K562 (cell line): ENCODE data around the gene MYO1E. TPM values are rescaled to one million over a fixed set of nuclear protein-coding genes. Genes with fewer than 3 reads are reported as not detected.

Experiments
- ATAC-seq: fragments of 200-7000 bp; cut with Tn5 transposase; 3 replicates; pipeline ENCODE4 v1.9.1; 2020; ENCODE audit warnings: moderate library complexity
- BruUV-seq: library from RNA; stranded (reverse); fragments of 400-500 nt; replicated peaks from 2 replicates; lab custom pipeline; 2021; lab: Mats Ljungman, UMichigan
- CTCF ChIA-PET: fragments of 300-600 bp; formaldehyde crosslinking; extraction: SDS; loops from one replicate; lab custom pipeline; 2021; ENCODE audit warnings: low intra/inter-chr PET ratio; lab: Yijun Ruan, JAX
- POLR2A ChIA-PET: fragments of 300-600, 350-650 bp; sonication (Branson Sonifier 250); formaldehyde crosslinking; extraction: SDS; loops from one replicate; lab custom pipeline; 2021; ENCODE audit warnings: antibody characterized with exemption, inconsistent platforms; lab: Yijun Ruan, JAX
- DNase-seq, 4 experiments: peaks; one replicate each; pipeline versions ENCODE4 v3.0.0 to v3.0.0-alpha.2; 2011 to 2018; ENCODE audit warnings: low spot score in 3 of 4, mixed read lengths in 3 of 4; ENCODE audit errors: extremely low read depth in 1 of 4
- FAIRE-seq: peaks from 2 replicates; lab custom pipeline; 2011; peaks lifted over from hg19 to GRCh38; lab: Jason Lieb, UNC
- H2AFZ ChIP-seq: 2 replicates; pipeline ENCODE4 v1.6.0; 2011; ENCODE audit warnings: low read depth, low read length, control low read depth, inconsistent platforms
- H3K27ac ChIP-seq: fragments of 200-600 bp; 3 replicates; pipeline ENCODE4 v1.8.0; 2011; ENCODE audit warnings: low read depth, mild to moderate bottlenecking, control low read depth, inconsistent platforms, low read length, moderate library complexity, mixed read lengths; ENCODE audit errors: extremely low read depth
- H3K27me3 ChIP-seq, 2 experiments: fragments of 300-600 bp in 1 of 2; 2 replicates in 1 of 2; 3 replicates in 1 of 2; pipeline versions ENCODE4 v1.6.0 to v1.8.0; 2011; ENCODE audit warnings: inconsistent platforms in 2 of 2, low read length in 2 of 2, mild to moderate bottlenecking in 1 of 2, mixed read lengths in 1 of 2, moderate library complexity in 1 of 2; ENCODE audit not compliant: control insufficient read depth in 2 of 2, insufficient read depth in 2 of 2
- H3K36me3 ChIP-seq: fragments of 300-600 bp; 3 replicates; pipeline ENCODE4 v1.8.0; 2011; ENCODE audit warnings: mild to moderate bottlenecking, low read length, inconsistent platforms; ENCODE audit not compliant: control insufficient read depth, insufficient read depth
- H3K4me1 ChIP-seq, 2 experiments: fragments of 200-600 bp in 1 of 2; replicated peaks in 1 of 2; 2 replicates in 1 of 2; 3 replicates in 1 of 2; pipeline versions ENCODE4 v1.5.1 to v1.8.0; 2011; ENCODE audit warnings: inconsistent platforms in 2 of 2, low read length in 2 of 2, mild to moderate bottlenecking in 1 of 2, mixed read lengths in 1 of 2, moderate library complexity in 1 of 2; ENCODE audit not compliant: control insufficient read depth in 2 of 2, insufficient read depth in 2 of 2
- H3K4me2 ChIP-seq: 2 replicates; pipeline ENCODE4 v1.6.1; 2011; ENCODE audit warnings: low read length, control low read depth, inconsistent platforms, mixed read lengths; ENCODE audit not compliant: insufficient read depth
- H3K4me3 ChIP-seq: fragments of 200-600 bp; sonication (generic), shearing (Covaris generic); 2 replicates; pipeline ENCODE4 v1.5.1; 2016; ENCODE audit warnings: control low read depth, inconsistent platforms
- H3K79me2 ChIP-seq: fragments of 200-600 bp; 3 replicates; pipeline ENCODE4 v1.8.0; 2011; ENCODE audit warnings: low read length, inconsistent platforms; ENCODE audit not compliant: control insufficient read depth, insufficient read depth
- H3K9ac ChIP-seq, 2 experiments: 2 replicates each; pipeline versions ENCODE4 v1.6.0 to v1.6.1; 2011; ENCODE audit warnings: low read depth in 2 of 2, low read length in 2 of 2, control low read depth in 1 of 2, inconsistent platforms in 1 of 2, mild to moderate bottlenecking in 1 of 2, mixed read lengths in 1 of 2; ENCODE audit not compliant: insufficient read depth in 1 of 2
- H3K9me1 ChIP-seq: one replicate; pipeline ENCODE4 v1.6.0; 2011; ENCODE audit warnings: inconsistent platforms, mild to moderate bottlenecking, low read length, moderate library complexity; ENCODE audit not compliant: control insufficient read depth, insufficient read depth
- H3K9me3 ChIP-seq: replicated peaks from 2 replicates; pipeline ENCODE4 v1.5.1; 2011; ENCODE audit warnings: low read depth, low read length, inconsistent platforms; ENCODE audit not compliant: control insufficient read depth, insufficient read depth
- H4K20me1 ChIP-seq: replicated peaks from 2 replicates; pipeline ENCODE4 v1.6.1; 2011; ENCODE audit warnings: low read length, inconsistent platforms, mixed read lengths; ENCODE audit not compliant: control insufficient read depth, insufficient read depth
- SNRNP70 ChIP-seq: fragments of 200-400 bp; formaldehyde crosslinking; optimal IDR thresholded peaks from 2 replicates; pipeline ENCODE3; 2017; ENCODE audit warnings: low read depth, low read length
- SOX6 ChIP-seq: fragments of 450-650 bp; IDR thresholded peaks from 2 replicates; pipeline ENCODE4 v1.6.1; 2014; ENCODE audit warnings: mild to moderate bottlenecking
- ZNF75A ChIP-seq: fragments of 450-650 bp; formaldehyde crosslinking; IDR thresholded peaks from 2 replicates; pipeline ENCODE4 v1.4.0; 2020; ENCODE audit warnings: mild to moderate bottlenecking
- WGBS: fragments of 100-300 bp; shearing (Covaris generic); methylation state at CpG from one replicate; pipeline ENCODE4 v1.1.6; 2016; ENCODE audit warnings: low coverage, mixed read lengths; ENCODE audit not compliant: insufficient coverage; ENCODE audit errors: missing lambda C conversion rate; 5-methylcytosine and 5-hydroxymethylcytosine counted together
- in situ Hi-C: fragments of 300-500 bp; cut with MboI; formaldehyde crosslinking; loops from 4 replicates; pipeline ENCODE4 v1.15.0; 2018; ENCODE audit warnings: inconsistent platforms, mixed read lengths
- intact Hi-C: fragments of 100-400 bp; cut with micrococcal nuclease; formaldehyde crosslinking; loops from 2 replicates; pipeline ENCODE4 v1.14.2; 2022
- polyA plus RNA-seq, 8 experiments: library from polyadenylated mRNA; depleted of rRNA in 4 of 8; stranded (reverse) in 5 of 8; unstranded in 3 of 8; fragments of >200 nt; fragmentation: Nextera tagmentation in 2 of 8; fragmentation: Illumina TruSeq in 1 of 8; extraction: Ambion mirVana in 2 of 8; extraction: Trizol in 1 of 8; gene quantifications; 2 replicates each; pipeline versions ENCODE4 v1.2.1 to v1.2.3, GENCODE V29; 2011 to 2014; ENCODE audit warnings: inconsistent platforms in 1 of 8, missing spikeins in 1 of 8
- total RNA-seq, 7 experiments: library from RNA; depleted of rRNA in 6 of 7; stranded (reverse); fragments of >200 nt in 6 of 7; fragmentation: Illumina TruSeq in 2 of 7; extraction: Trizol in 2 of 7; gene quantifications; 2 replicates each; pipeline versions ENCODE4 v1.2.1 to v1.2.3, GENCODE V29; 2011 to 2021; ENCODE audit warnings: low replicate concordance in 1 of 7
- TF ChIP-seq, protein P1 (sequence below): fragments of 450-650 bp; IDR thresholded peaks from 2 replicates; pipeline ENCODE4 v1.6.1; 2018; ENCODE audit warnings: mild to moderate bottlenecking, low read depth; ENCODE audit not compliant: partially characterized antibody

Gene MYO1E
- total and polyA plus RNA-seq, 9 of the 15 experiments (the other 6 are each of a cell fraction or from before 2014, with no cell fraction given): under 0.01 to 0.44 (median 0.01) TPM; not detected in 6

DNA sequence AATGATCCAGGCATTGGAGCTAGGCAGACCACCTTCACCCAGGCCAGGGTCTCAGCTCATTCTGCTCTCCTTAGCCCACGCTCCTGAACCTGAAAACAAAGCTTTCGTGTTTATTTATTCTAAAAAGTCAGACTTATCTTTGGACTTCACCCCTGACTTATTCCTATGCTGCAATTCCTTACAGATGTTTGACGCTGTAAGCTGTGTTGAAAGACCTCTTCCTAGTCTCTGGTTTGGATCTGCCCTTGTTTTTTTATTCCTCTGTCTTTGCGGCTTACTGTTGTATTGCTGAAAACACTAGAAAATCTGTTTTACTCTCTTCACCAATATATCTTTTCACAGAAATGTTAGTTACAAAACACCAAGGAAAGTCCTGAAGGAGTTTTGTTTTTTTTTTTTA, 206.5 kb downstream of the MYO1E start:
- Histone ChIP-seq H3K4me1 (peaks cover 0 to 4% of the 10 kb centered on the region in 2 experiments; a peak in 2 of 5 replicates), H3K9me1 (no peaks in the 10 kb centered on the region), H3K9me3 (no peaks in the 10 kb centered on the region; the same call in 1 of the 2 replicates), H3K4me3 (no peak overlapping the region), H3K27ac (no peak overlapping the region), H3K79me2 (no peaks in the 10 kb centered on the region), H4K20me1 (0 out of 2 replicates have a peak, but pooled peaks cover 4% of the 10 kb centered on the region), H3K27me3 (peaks cover 13 to 22% of the 10 kb centered on the region in 2 experiments; a peak in 4 of 5 replicates), H2AFZ (no peak overlapping the region), H3K4me2 (no peak overlapping the region), H3K36me3 (no peaks in the 10 kb centered on the region), H3K9ac (no peak overlapping the region)
- no peak for DNase-seq
- FAIRE-seq: no peak
- in situ Hi-C loops (no loop called here), intact Hi-C loops (no loop called here)
- ATAC-seq: no peak
- ChIA-PET CTCF (no interaction called here), POLR2A (interaction anchor here (0.8 to 1.5 kb wide), 2 partner anchors 17 to 19 kb away, joined by 3 to 4 read pairs; no protein-coding TSS in a partner anchor)
- WGBS: 10% methylated on average over 4 of the region's 4 CpGs
- BruUV-seq: no TSS peak
- TF ChIP-seq SNRNP70: no peak

DNA sequence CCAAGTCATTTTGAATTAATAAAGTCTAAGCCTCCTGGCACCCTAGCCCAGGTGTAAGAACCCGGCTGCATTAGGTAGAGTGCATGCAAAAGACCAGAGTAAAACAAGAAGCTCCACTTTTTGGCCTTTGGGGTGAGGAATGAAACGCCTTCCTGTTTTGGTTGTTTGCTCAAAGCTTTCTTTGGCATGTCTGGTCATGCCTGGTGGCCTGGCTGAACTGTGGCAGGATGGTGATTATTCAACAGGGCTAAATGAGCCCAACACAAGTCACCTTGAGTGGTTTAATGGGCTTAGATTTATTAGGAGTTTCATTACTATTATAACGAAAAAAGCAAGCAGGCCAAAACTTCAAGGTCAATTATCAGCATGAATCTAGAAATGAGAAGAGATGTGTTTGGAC, 206.9 kb downstream of the MYO1E start:
- 0 out of 2 replicates have a peak, but pooled peaks cover 4% of the 10 kb centered on the region for H4K20me1 ChIP-seq
- in situ Hi-C loops: no loop called here
- peak; percentile 11 for FAIRE-seq
- peaks cover 0 to 8% of the 10 kb centered on the region in 2 experiments; a peak in 2 of 5 replicates for H3K4me1 ChIP-seq
- no peaks in the 10 kb centered on the region; the same call in 1 of the 2 replicates for H3K9me3 ChIP-seq
- H3K4me2 ChIP-seq: no peak overlapping the region
- H3K79me2 ChIP-seq: no peaks in the 10 kb centered on the region
- H3K27ac ChIP-seq: no peak overlapping the region
- no peaks in the 10 kb centered on the region for H3K9me1 ChIP-seq
- DNase-seq: no peak
- no peak for ATAC-seq
- H3K27me3 ChIP-seq: peaks cover 13 to 23% of the 10 kb centered on the region in 2 experiments; a peak in 4 of 5 replicates
- H3K36me3 ChIP-seq: no peaks in the 10 kb centered on the region
- CTCF ChIA-PET: no interaction called here
- WGBS: 2% methylated on average over 3 of the region's 3 CpGs
- POLR2A ChIA-PET: interaction anchor here (0.6 to 1.5 kb wide), 3 partner anchors 17 to 191 kb away, joined by 3 to 4 read pairs (median 4); no protein-coding TSS in a partner anchor
- intact Hi-C loops: no loop called here
- H2AFZ ChIP-seq: no peak overlapping the region
- BruUV-seq: no TSS peak
- H3K9ac ChIP-seq: no peak overlapping the region
- no peak overlapping the region for H3K4me3 ChIP-seq
- TF ChIP-seq ZNF75A (CRISPR knock-in tag) (no peak), SOX6 (no peak)
- TF ChIP-seq, protein P1, sequence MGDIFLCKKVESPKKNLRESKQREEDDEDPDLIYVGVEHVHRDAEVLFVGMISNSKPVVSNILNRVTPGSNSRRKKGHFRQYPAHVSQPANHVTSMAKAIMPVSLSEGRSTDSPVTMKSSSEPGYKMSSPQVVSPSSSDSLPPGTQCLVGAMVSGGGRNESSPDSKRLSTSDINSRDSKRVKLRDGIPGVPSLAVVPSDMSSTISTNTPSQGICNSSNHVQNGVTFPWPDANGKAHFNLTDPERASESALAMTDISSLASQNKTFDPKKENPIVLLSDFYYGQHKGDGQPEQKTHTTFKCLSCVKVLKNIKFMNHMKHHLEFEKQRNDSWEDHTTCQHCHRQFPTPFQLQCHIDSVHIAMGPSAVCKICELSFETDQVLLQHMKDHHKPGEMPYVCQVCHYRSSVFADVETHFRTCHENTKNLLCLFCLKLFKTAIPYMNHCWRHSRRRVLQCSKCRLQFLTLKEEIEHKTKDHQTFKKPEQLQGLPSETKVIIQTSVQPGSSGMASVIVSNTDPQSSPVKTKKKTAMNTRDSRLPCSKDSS: no peak
